Neuronal stem cell (in vitro differentiated cells): ENCODE data around the gene RHO.

Experiments used
- DNase-seq: peaks from one replicate; pipeline ENCODE4 v3.0.0-alpha.2; 2013; ENCODE audit warnings: low spot score
- H2AFZ ChIP-seq: one replicate; pipeline ENCODE4 v1.6.1; 2013; ENCODE audit warnings: mild to moderate bottlenecking, low read length, inconsistent platforms
- H2AK5ac ChIP-seq: 2 replicates; pipeline ENCODE4 v1.6.1; 2013; ENCODE audit warnings: low read depth, mild to moderate bottlenecking, inconsistent platforms, low read length, moderate library complexity, mixed read lengths
- H2BK120ac ChIP-seq: 2 replicates; pipeline ENCODE4 v1.6.1; 2013; ENCODE audit warnings: low read depth, mild to moderate bottlenecking, inconsistent platforms, low read length, moderate library complexity, mixed read lengths
- H2BK12ac ChIP-seq: one replicate; pipeline ENCODE4 v1.6.1; 2013; ENCODE audit warnings: low read length, inconsistent platforms
- H2BK15ac ChIP-seq: 2 replicates; pipeline ENCODE4 v1.6.1; 2013; ENCODE audit warnings: mild to moderate bottlenecking, low read length, inconsistent platforms, mixed read lengths
- H2BK5ac ChIP-seq: one replicate; pipeline ENCODE4 v1.6.1; 2013; ENCODE audit warnings: inconsistent platforms, mild to moderate bottlenecking, low read length, moderate library complexity
- H3K14ac ChIP-seq: one replicate; pipeline ENCODE4 v1.6.1; 2013; ENCODE audit warnings: low read length, inconsistent platforms
- H3K18ac ChIP-seq: 2 replicates; pipeline ENCODE4 v1.6.1; 2013; ENCODE audit warnings: low read length, inconsistent platforms
- H3K23ac ChIP-seq: 2 replicates; pipeline ENCODE4 v1.6.1; 2013; ENCODE audit warnings: low read depth, mild to moderate bottlenecking, mixed read lengths, low read length, inconsistent platforms; ENCODE audit not compliant: poor library complexity
- H3K27ac ChIP-seq: replicated peaks from 3 replicates; pipeline ENCODE4 v1.5.1; 2013; ENCODE audit warnings: low read length, inconsistent platforms
- H3K27me3 ChIP-seq, 3 experiments: 2 replicates each; pipeline ENCODE4 v1.6.1; 2013; ENCODE audit warnings: low read length in 3 of 3, mild to moderate bottlenecking in 2 of 3, inconsistent platforms in 1 of 3, low read depth in 1 of 3, mixed read lengths in 1 of 3, moderate library complexity in 1 of 3; ENCODE audit not compliant: control insufficient read depth in 3 of 3, insufficient read depth in 3 of 3
- H3K36me3 ChIP-seq, 2 donors: replicated peaks in 1 of 2; 2 replicates each; pipeline ENCODE4 v1.6.1; 2013; ENCODE audit warnings: low read length in 2 of 2; ENCODE audit not compliant: control insufficient read depth in 2 of 2, insufficient read depth in 2 of 2
- H3K4ac ChIP-seq: 2 replicates; pipeline ENCODE4 v1.6.1; 2013; ENCODE audit warnings: inconsistent platforms, mild to moderate bottlenecking, low read length, moderate library complexity
- H3K4me1 ChIP-seq, 2 donors: 1 replicate in 1 of 2; 2 replicates in 1 of 2; pipeline ENCODE4 v1.6.1; 2013; ENCODE audit warnings: low read length in 2 of 2, low read depth in 1 of 2; ENCODE audit not compliant: control insufficient read depth in 2 of 2, insufficient read depth in 1 of 2
- H3K4me2 ChIP-seq: one replicate; pipeline ENCODE4 v1.6.1; 2013; ENCODE audit warnings: mild to moderate bottlenecking, low read length, inconsistent platforms; ENCODE audit not compliant: insufficient read depth, poor library complexity, severe bottlenecking
- H3K4me3 ChIP-seq, 2 donors: 2 replicates each; pipeline ENCODE4 v1.5.1; 2013; ENCODE audit warnings: low read length in 2 of 2, mild to moderate bottlenecking in 2 of 2, inconsistent platforms in 1 of 2, moderate library complexity in 1 of 2
- H3K79me1 ChIP-seq: one replicate; pipeline ENCODE4 v1.6.1; 2013; ENCODE audit warnings: low read depth, mild to moderate bottlenecking, inconsistent platforms, low read length, moderate library complexity
- H3K9ac ChIP-seq: one replicate; pipeline ENCODE4 v1.6.1; 2013; ENCODE audit warnings: mild to moderate bottlenecking, low read depth, low read length, inconsistent platforms; ENCODE audit not compliant: poor library complexity
- H3K9me3 ChIP-seq, 2 donors: replicated peaks in 1 of 2; 2 replicates each; pipeline versions ENCODE3 to v1.6.1; 2013; ENCODE audit warnings: low read length in 2 of 2, mild to moderate bottlenecking in 2 of 2, inconsistent platforms in 1 of 2, low read depth in 1 of 2, mixed read lengths in 1 of 2, moderate library complexity in 1 of 2; ENCODE audit not compliant: control insufficient read depth in 2 of 2, insufficient read depth in 1 of 2
- H4K8ac ChIP-seq: one replicate; pipeline ENCODE4 v1.6.1; 2013; ENCODE audit warnings: low read depth, mild to moderate bottlenecking, inconsistent platforms, low read length, moderate library complexity
- H4K91ac ChIP-seq: one replicate; pipeline ENCODE4 v1.6.1; 2013; ENCODE audit warnings: low read length, low read depth, mild to moderate bottlenecking, inconsistent platforms; ENCODE audit not compliant: poor library complexity
- WGBS, 2 donors: extraction: QIAGEN DNeasy Blood & Tissue Kit; methylation state at CpG; one replicate each; pipeline ENCODE4 v1.1.7; 2013; ENCODE audit warnings: missing lambda C conversion rate in 2 of 2, mixed read lengths in 1 of 2; ENCODE audit not compliant: insufficient read length in 2 of 2, insufficient replicate concordance in 1 of 2; ENCODE audit errors: extremely low coverage in 2 of 2; 5-methylcytosine and 5-hydroxymethylcytosine counted together

The RHO gene

DNA sequence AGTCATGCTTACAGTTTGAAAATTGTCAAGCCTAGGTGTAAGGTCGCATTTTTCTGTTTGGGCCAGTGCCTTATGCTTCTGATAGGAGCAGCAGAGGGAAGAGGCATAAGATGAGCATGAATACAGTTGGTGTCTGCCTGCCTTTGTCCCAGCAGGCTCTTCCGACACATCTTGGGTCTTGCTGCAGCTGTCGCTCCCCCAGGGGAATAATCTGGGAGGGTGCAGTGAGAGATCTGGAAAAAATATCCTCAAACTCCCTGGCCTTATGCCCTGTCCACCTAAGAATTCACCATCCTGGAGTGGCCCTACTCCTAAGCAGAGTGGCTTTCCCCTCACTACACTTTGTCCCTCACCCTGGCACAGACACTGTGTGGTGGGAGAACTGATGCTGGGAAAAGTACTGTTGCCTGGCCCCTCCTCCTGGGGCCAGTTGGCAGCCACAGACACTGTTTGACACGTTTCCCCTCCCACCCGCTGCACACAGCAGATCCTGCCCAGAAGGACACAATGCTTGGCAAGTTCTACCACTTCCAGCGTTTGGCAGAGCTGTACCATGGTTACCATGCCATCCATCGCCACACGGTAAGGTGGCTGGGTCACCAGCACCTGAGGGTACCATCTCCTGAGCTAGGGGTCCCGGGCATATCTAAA, 21.1 kb upstream of the RHO start:
- Histone ChIP-seq H4K91ac (peak overlapping the region; percentile 14), H3K18ac (no peak overlapping the region), H3K4me3 (no peak overlapping the region), H3K4me1 (no peaks in the 10 kb centered on the region), H3K36me3 (peaks cover 25 to 79% of the 10 kb centered on the region in 2 donors), H2BK5ac (no peak overlapping the region), H3K9ac (no peak overlapping the region), H3K27me3 (no peaks in the 10 kb centered on the region), H3K79me1 (no peaks in the 10 kb centered on the region), H3K9me3 (no peaks in the 10 kb centered on the region), H3K14ac (no peak overlapping the region), H2BK15ac (no peak overlapping the region), H2AK5ac (no peak overlapping the region), H2AFZ (no peak overlapping the region), H3K4me2 (no peak overlapping the region), H2BK120ac (no peak overlapping the region), H2BK12ac (no peak overlapping the region), H3K27ac (no peak overlapping the region), H4K8ac (no peak overlapping the region), H3K23ac (no peak overlapping the region), H3K4ac (no peak overlapping the region)
- DNase-seq: no peak
- no CpG with 5 or more reads among the region's 9 CpGs for WGBS, 2 donors

DNA sequence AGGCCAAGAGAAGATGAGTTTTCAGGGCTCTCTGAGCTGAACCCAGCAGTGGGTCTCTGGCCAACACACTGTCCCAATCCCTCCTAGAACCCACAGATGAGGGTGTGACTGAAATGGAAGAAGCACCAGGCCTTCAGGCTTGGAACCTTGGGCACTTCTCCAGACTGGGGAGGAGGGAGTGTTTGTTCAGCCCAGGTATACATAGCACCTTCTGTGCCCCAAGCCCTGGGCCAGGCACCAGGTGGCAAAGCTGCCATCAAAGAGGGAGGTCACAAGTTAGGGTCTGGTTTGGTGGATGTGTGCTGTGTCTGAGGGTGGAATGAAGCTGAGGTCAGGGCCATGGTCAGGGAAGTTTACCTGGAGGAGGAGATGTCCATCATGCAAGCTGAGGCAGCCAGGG, 15.8 kb upstream of the RHO start:
- no peaks in the 10 kb centered on the region for H3K27me3 ChIP-seq
- H3K4me2 ChIP-seq: no peak overlapping the region
- H2BK12ac ChIP-seq: no peak overlapping the region
- no peak overlapping the region for H3K23ac ChIP-seq
- H2BK15ac ChIP-seq: no peak overlapping the region
- H3K27ac ChIP-seq: no peak overlapping the region
- no peaks in the 10 kb centered on the region for H3K4me1 ChIP-seq
- no peak overlapping the region for H2BK5ac ChIP-seq
- H3K9me3 ChIP-seq: no peaks in the 10 kb centered on the region
- H4K91ac ChIP-seq: no peak overlapping the region
- H3K79me1 ChIP-seq: no peaks in the 10 kb centered on the region
- DNase-seq: no peak
- no peak overlapping the region for H3K18ac ChIP-seq
- peak overlapping the region in 1 of 2 donors; percentile 32 for H3K4me3 ChIP-seq
- H2AK5ac ChIP-seq: no peak overlapping the region
- no peak overlapping the region for H3K9ac ChIP-seq
- no peak overlapping the region for H2AFZ ChIP-seq
- H3K4ac ChIP-seq: no peak overlapping the region
- H4K8ac ChIP-seq: no peak overlapping the region
- H3K36me3 ChIP-seq: peaks cover 19 to 70% of the 10 kb centered on the region in 2 donors
- no peak overlapping the region for H3K14ac ChIP-seq
- H2BK120ac ChIP-seq: no peak overlapping the region

DNA sequence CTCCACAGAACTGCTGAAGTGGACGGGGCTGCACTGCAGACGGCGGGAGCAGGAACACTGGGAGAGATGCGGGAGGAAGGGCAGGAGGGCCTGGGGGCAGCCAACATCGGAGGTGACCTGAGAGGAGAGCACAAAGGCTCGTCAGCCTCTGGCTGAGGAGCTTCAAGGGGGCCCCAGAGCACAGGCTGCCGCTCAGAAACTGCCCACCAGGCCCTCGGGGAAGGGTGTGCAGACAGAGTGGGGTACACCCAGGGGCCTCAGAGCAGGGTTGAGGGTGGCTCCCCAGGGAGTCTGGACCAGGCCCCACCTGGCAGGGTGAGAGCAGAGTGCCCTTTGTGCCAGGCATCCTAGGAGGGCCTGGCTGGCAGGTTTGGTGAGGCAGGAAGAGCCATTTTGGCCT, 14.7 kb upstream of the RHO start:
- Histone ChIP-seq H3K4ac (no peak overlapping the region), H2BK120ac (no peak overlapping the region), H3K23ac (no peak overlapping the region), H3K27ac (no peak overlapping the region), H3K27me3 (no peaks in the 10 kb centered on the region), H3K18ac (peak overlapping the region; percentile 23), H3K14ac (no peak overlapping the region), H2AFZ (no peak overlapping the region), H3K79me1 (no peaks in the 10 kb centered on the region), H4K8ac (no peak overlapping the region), H2AK5ac (no peak overlapping the region), H3K4me2 (no peak overlapping the region), H2BK12ac (no peak overlapping the region), H4K91ac (no peak overlapping the region), H3K4me1 (no peaks in the 10 kb centered on the region), H2BK5ac (no peak overlapping the region), H3K36me3 (peaks cover 19 to 70% of the 10 kb centered on the region in 2 donors), H2BK15ac (no peak overlapping the region), H3K4me3 (no peak overlapping the region), H3K9ac (no peak overlapping the region), H3K9me3 (no peaks in the 10 kb centered on the region)
- no CpG with 5 or more reads among the region's 8 CpGs for WGBS, 2 donors
- no peak for DNase-seq

DNA sequence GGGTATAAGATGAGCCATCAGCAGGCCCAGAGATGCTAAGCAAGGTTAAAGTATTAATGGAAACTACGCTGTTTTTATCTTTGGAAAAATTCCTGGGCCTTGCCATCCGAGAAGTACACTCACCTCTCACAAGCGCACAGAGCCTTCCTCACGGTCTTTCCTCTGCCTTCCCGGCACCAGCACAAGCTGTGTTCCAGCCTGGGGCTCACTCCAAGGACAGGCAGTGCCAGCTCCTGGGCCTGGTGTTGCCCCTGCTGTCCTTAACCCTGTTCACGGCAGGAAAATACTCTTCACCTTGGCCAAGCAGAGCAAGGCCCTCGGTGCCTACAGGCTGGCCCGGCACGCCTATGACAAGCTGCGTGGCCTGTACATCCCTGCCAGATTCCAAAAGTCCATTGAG, 14.3 kb upstream of the RHO start:
- no peak overlapping the region for H2BK12ac ChIP-seq
- no peak overlapping the region for H3K23ac ChIP-seq
- H3K14ac ChIP-seq: no peak overlapping the region
- H3K9ac ChIP-seq: no peak overlapping the region
- H3K27me3 ChIP-seq: no peaks in the 10 kb centered on the region
- no peak overlapping the region for H2AK5ac ChIP-seq
- no CpG with 5 or more reads among the region's 10 CpGs for WGBS, 2 donors
- H3K4me2 ChIP-seq: no peak overlapping the region
- H2AFZ ChIP-seq: no peak overlapping the region
- no peak overlapping the region for H2BK120ac ChIP-seq
- H3K18ac ChIP-seq: peak overlapping the region; percentile 23
- no peaks in the 10 kb centered on the region for H3K79me1 ChIP-seq
- H3K9me3 ChIP-seq: no peaks in the 10 kb centered on the region
- H3K27ac ChIP-seq: no peak overlapping the region
- H2BK5ac ChIP-seq: no peak overlapping the region
- no peaks in the 10 kb centered on the region for H3K4me1 ChIP-seq
- H4K91ac ChIP-seq: no peak overlapping the region
- H3K36me3 ChIP-seq: peaks cover 18 to 69% of the 10 kb centered on the region in 2 donors
- DNase-seq: no peak
- no peak overlapping the region for H3K4ac ChIP-seq
- H2BK15ac ChIP-seq: no peak overlapping the region
- no peak overlapping the region for H3K4me3 ChIP-seq
- H4K8ac ChIP-seq: no peak overlapping the region
